GM18508 (cell line): ENCODE measurements around the gene KPNA6.
"Not testable (repeated sequence)": the region's sequence is repeated elsewhere in the genome, so short reads cannot be mapped to it uniquely, and the experiment has no call there.

Experiments
- ATAC-seq: cut with Tn5 transposase; IDR thresholded peaks from one replicate; pipeline ENCODE4 v1.9.1; 2021; ENCODE audit warnings: moderate number of reproducible peaks; ENCODE audit not compliant: insufficient read depth, unreplicated experiment

The KPNA6 gene

DNA sequence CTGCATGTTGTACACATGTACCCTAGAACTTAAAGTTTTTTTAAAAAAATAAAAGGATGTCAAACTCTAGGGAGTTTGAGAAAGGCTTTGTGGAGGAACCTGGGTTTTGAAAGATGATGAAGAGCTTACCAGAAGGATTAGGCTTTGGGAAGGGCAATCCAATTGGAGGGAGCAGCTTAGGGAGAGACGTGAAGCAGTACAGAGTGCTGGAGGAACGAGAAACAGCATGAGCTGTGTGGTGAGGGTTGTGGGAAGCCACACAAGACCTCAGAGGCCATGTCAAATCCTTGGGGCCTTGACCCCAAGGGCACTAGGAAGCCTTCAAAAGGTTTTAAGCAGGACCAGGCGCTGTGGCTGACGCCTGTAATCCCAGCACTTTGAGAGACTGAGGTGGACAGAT is 8.4 kb upstream of the KPNA6 start:
- no peak for ATAC-seq

DNA sequence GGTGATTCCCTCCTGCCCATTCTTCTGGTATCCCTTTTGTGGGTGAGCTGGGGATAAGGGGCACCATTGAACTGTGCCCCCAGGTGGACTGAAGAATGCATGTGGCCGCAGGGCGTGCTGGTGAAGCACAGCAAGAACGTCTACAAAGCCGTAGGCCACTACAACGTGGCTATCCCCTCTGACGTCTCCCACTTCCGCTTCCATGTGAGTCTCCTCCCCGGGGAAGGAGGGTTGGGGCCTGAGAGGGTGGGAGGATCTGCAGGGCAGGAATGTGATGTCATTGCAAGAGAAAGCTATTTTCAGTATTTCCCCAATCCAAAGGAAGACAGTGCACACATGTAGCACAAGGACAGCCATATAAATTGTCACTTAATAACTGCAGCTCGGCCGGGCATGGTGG is 7.5 kb upstream of the KPNA6 start:
- ATAC-seq: no peak

DNA sequence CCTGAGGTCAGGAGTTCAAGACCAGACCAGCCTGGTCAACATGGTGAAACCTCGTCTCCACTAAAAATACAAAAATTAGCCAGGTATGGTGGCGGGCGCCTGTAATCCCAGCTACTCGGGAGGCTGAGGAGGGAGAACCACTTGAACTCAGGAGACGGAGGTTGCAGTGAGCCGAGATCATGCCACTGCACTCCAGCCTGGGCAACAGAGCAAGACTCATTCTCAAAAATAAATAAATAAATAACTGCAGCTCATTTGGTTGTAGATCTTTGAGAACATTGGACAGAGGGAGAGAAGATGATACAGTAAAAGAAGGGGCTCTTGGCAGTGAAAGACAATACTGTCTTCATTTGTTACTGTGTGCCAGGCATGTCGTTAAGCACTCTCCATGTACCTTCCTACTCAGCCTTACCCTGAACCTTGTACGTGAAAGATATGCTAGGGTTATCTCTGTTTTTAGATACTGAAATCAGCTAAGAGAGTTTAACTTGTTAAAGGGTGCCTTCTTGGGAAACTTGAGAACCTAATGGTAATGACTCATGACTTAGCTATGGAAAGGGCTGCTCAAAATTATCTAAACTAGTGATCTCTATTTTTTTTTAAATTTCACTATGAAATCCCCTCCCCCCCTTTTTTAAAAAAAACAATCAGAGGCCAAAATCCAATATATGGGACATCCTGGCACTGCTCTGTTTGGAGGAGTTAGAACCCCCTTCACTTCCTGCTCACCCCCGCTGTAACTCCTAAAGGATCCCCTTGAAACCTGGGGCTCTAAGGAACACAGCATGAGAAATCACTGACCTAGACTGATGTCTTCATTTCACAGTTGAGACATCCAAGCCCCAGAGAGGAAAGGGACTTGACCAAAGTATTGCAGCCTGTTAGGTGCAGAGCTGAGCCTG is 6.8 kb upstream of the KPNA6 start:
- ATAC-seq: no peak

DNA sequence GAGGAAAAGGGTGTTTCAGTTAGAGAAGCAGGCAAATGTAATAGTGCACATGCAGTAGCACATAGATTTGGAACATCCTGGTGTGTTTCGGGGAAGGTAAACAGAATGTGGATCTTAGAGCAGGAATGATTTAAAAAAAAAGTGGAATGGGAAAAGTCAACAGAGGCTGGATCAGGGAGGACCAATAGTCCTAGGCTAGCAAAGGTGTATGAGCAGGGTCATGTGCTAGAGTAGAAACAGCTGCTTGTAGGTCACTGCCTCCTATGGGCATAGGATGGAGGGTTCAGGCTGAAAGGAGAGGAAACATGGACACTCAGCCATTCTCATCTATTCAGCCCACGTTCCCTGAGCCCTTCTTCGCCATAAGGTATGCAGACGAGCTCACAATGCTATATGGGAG is 3.7 kb upstream of the KPNA6 start:
- ATAC-seq: no peak

DNA sequence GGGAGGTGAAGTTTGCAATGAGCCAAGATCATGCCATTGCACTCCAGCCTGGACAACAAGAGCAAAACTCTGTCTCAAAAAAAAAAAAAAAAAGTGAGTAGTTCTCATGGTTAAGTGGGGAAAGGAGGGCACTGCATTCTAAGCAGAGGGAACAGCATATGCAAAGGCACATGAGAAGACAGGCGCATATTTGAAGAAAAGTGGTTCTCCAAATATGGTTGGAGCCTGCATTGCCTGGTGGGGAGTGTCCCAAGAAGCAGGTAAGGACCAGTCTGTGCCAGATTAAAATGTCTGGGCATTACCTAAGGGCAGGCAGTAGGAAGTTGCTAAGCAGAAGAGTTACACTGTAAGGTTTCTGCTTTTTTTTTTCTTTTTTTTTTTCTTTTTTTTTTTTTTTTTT is 2.5 kb upstream of the KPNA6 start:
- no peak for ATAC-seq

DNA sequence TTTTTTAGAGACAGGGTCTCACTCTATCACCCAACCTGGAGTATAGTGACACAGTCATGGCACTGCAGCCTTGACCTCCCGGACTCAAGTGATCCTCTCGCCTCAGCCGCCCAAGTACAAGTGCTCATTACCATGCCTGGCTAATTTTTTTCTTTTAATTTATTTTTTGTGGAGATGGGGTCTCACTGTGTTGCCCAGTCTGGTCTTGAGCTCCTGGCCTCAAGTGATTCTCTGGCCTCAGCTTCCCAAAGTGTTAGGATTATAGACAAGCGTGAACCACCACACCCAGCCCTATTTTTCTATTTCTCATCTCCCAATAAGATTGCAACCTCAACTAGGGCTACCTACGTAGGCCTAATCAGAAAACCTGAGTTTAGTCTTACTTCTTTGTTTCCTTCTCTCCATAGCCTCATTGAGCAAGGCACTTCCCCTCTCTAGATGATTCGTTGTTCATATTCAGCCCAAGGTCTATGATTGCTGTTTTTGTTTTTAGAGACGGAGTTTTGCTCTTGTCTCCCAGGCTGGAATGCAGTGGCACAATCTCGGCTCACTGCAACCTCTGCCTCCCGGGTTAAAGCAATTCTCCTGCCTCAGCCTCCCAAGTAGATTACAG is 1.1 kb upstream of the KPNA6 start:
- ATAC-seq: no peak

DNA sequence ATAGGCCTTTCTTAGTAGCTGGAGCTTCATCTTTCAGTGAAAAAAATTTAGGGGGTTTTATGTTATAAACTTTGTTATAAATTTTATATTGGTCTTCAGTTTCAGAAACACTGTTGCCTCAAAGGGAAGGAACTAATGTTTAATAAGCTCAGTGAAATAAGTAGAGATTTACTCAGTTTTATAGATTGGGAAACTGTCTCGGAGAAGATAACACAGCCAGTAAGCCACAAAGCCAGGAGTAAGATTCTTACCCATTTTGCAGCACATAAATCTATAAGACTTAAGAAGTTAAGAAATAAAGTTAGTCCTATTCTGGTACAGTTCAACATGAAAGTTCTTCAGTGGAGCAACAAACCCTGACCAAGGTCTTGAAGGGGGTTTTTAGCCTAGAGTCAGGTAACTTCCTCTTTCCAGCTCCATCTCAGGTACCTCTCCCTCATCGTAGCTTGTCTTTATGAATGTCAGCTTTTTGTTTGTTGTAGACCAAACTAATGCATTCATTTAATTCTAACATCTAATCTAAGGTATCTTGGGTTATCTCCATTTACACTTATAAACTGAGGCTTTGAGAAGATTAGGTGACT is 3.3 kb downstream of the KPNA6 start:
- ATAC-seq: no peak

DNA sequence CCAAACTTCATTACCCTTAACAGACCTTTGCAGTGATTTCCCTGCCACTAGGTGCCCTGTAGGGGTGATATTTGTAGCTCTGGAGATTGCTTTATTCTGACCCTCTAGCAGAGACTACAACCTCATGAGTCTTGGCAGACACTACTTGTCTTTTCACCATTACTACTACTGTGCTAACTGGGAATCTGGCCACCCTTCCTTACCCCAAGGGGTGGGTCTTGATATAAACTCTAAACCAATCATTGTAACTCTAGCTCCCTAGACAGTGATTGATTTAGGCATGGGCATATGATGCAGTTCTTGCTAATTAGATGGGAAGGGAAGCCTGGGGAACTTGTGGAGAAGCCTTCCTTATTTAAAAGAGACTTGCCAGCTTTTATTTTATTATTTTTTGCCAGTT is 3.9 kb downstream of the KPNA6 start:
- no peak for ATAC-seq

DNA sequence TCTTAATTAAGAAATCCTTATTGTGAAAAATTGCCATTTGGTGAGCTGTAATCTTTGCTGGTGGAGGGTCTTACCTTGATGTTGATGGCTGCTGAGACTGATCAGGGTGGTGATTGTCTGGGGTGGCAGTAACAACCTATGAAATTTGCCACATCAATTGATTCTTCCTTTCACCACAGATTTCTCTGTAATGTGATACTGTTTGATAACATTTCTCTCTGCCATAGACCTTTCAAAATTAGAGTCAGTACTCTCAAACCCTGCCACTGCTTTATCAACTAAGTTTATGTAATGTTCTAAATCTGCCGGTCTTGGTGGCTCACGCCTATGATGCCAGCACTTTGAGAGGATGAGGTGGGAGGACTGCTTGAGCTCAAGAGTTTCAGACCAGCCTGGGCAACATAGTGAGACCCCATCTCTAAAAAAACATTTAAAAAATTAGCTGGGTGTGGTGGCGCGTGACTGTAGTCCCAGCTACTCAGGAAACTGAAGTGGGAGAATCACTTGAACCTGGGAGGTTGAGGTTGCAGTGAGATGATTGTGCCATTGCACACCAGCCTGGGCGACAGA is 5.0 kb downstream of the KPNA6 start:
- no peak for ATAC-seq

DNA sequence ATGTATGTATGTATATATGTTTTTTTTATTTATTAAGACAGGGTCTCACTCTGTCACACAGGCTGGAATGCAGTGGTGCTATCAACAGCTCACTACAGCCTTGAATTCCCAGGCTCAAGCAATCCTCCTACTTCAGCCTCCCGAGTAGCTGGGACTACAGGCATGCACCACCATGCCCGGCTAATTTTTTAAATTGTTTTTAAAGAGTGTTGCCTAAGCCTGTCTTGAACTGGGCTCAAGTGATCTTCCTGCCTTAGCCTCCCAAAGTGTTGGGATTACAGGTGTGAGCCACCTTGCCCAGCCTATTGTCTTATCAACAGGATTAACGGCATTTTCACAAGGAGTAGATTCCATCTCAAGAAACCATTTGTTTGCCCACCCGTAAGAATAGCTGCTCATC is 5.6 kb downstream of the KPNA6 start:
- ATAC-seq: not testable (repeated sequence)

DNA sequence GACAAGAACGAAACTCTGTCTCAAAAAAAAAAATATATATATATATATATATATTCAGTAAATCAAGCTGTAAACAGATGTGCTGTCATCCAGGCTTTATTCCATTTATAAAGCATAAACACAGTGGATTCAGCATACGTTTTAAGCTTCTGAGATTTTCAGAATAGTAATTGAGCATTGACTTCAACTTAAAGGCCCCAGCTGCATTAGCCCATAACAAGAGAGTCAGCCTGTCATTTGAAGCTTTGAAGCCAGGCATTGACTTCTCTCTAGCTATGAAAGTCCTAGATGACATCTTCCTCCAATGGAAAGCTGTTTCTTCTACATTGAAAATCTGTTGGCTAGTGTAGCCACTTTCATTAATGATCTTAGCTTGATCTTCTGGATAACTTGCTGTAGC is 6.6 kb downstream of the KPNA6 start:
- no peak for ATAC-seq

DNA sequence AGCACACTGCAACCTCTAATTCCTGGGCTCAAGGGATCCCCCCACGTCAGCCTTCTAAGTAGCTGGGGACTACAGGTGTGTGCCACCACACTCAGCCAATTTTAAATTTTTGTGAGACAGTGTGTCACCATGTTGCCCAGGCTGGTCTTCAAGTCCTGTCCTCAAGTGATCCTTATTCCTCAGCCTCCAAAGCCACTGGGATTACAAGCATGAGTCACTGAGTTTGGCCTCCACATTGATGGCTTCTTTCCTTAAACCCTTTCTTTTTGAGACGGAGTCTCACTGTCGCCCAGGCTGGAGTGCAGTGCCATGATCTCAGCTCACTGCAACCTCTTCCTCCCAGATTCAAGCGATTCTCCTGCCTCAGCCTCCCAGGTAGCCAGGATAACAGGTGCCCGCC is 7.6 kb downstream of the KPNA6 start:
- no peak for ATAC-seq

DNA sequence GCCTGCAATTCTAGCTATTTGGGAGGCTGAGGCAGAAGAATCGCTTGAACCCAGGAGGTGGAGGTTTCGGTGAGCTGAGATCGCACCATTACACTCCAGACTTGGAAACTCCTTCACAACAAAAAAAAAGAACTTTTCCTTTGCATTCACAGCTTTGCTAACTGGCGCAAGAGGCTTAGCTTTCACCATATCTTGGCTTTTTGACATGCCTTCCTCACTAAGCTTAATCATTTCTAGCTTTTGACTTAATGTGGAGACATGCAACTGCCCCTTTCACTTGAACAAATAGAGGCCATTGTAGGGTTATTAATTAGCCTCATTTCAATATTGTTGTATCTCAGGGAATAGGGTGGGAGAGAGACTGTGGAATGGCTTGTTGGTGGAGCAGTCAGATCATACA is 8.7 kb downstream of the KPNA6 start:
- ATAC-seq: no peak

DNA sequence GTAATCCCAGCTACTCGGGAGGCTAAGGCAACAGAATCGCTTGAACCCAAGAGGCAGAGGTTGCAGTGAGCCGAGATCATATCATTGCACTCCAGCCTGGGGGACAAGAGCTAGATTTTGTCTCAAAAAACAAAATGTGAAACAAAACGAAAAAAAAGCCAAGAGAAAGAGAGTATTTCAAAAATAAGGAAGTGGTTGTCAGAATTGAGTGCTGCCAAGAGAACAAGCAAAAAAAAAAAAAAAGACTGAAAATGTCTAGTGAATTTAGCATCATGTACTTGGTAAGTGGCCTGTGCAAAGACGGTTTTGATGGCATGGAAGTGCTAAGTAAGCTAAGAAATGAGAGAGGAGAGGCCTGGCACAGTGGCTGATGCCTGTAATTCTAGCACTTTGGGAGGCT is 14.3 kb downstream of the KPNA6 start:
- ATAC-seq: no peak

DNA sequence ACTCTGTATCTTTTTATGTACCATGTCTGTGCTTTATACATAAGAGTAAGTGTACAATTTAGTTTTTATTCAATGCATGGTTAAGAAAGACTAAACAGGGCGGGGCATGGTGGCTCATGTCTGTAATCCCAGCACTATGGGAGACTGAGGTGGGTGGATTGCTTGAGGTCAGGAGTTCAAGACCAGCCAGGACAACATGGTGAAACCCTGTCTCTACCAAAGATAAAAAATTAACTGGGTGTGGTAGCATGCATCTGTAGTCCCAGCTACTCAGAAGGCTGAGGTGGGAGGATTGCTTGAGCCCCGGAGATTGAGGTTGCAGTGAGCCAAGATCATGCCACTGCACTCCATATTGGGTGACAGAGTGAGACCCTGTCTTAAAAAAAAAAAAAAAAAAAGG is 15.5 kb downstream of the KPNA6 start:
- ATAC-seq: not testable (repeated sequence)

DNA sequence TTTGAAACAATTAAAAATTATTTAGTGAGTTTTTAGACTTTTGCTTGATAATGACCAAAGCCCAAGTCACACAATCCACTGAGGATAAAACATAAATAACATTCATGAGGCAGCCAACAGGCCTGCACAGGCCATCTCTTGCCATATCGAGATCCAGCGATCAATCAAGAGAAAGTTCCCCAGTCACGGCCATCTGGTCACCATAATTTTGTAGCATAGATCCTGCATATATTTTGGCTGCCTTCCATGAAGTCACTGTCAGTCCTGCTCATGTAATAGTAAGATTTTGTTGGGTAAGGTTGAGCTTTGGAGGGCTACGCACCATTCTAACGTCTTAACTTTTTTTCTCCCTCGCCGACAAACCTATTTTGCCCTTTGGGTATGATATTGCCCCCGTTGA is 17.5 kb downstream of the KPNA6 start:
- ATAC-seq: no peak

DNA sequence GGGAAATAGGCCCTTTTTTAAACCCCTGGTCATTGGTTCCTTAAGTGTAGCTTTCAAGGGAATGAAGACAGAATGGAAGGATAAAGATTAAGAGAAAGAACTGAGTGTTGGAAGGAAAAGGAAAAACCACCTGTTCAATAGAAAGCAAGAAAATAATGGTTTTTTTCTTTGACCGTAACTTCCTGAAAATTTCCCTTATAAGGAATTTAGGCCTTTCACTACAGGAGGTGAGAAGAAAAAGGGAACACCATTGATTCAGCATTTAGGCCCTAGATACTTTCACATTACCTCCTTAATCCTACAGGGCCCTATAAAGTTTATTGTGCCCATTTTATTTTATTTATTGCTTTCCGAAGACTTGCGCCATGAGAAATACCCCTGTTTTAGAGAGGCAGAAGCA is 18.9 kb downstream of the KPNA6 start:
- no peak for ATAC-seq

DNA sequence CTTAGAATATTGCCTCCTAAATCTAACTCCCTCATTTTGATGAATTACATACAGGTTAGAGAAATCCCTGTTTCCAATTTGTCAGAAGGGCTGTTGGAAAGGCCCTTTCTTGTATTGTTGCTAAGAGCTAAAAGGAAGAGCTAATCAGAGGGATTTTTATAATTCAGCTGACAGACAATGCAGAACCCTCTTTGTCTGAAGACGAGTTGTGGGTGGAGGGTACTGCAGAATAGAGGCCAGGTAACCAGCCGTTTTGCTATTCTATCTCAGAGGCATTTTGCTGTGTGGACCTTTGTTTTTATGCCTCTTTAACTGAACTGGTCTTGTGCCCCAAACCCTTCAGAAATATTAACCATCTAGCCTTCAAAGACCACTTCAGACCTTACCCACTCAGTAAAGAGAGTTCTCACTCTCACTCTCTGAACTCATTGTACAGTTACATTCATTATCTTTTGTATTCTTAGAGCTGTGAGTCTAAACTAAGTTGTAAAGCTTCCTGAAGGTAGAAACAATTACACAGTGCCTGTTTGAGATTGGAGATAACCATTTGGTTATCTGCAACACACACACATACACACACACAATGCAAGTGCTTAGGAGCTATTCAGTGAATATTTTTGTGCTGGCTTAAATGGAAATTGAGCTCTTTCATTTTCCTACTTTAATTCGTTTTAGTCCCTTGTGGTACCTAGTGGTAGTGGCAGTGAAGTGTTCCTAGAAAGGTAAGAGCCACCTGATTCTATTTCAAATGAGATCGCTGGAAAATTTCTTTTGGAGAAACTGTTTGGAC is 19.7 kb downstream of the KPNA6 start:
- no peak for ATAC-seq

DNA sequence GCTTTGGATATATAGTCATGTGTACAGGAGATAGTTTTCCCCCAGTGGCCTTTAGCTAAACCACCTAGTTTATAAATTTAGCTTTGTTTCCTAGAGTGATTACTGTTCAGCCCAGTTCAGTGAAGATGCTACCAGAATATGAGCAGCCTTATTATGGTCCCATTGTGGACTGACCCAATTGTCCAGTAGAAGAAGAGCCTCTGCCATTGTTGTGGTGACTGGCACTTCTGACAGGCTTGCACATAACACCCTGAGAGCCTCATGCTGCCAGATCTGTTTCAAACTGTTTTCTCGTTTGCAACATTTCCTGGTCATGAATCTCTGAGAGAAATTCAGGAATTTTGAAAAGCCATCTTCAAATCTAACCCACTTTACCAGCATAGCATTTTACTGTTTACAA is 20.6 kb downstream of the KPNA6 start:
- no peak for ATAC-seq

DNA sequence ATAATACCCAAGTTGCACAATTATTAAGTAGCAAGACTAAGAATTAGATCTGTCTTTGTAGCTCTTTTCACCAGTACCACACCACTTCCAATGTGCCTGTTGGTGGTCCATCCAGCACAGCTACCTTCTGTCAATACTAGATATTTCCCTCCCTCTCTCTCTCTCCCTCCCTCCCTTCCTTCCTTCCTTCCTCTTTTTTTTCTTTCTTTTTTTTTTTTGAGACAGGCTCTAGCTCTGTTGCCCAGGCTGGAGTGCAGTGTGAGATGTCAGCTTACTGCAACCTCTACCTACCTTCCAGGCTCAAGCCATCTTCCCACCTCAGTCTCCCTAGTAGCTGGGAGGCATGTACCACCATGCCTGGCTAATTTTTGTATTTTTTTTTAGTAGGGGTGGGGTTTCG is 21.1 kb downstream of the KPNA6 start:
- ATAC-seq: no peak

DNA sequence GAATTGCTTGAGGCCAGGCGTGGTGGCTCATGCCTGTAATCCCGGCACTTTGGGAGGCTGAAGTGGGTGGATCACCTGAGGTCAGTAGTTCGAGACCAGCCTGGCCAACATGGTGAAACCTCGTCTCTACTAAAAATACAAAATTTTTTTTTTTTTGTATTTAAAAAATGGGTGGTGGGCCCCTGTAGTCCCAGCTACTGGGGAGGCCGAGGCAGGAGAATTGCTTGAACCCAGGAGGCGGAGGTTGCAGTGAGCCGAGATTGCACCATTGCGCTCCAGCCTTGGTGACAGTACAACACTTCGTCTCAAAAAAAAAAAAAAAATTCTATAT is 26.1 kb downstream of the KPNA6 start:
- ATAC-seq: not testable (repeated sequence)
